Ovary (tissue), 9 donors: ENCODE results near the gene DAB1. TPM values are rescaled to one million over a fixed set of nuclear protein-coding genes. Genes with fewer than 3 reads are reported as not detected.

Experiments used
- DNase-seq, 5 donors: peaks; one replicate each; pipeline ENCODE4 v3.0.0-alpha.2; 2019 to 2020
- H3K27ac ChIP-seq, 2 donors: fragments of 200-600 bp; one replicate each; pipeline versions ENCODE4 v1.5.1 to v1.8.0; 2019 to 2022
- H3K27me3 ChIP-seq: fragments of 200-600 bp; one replicate; pipeline ENCODE4 v1.8.0; 2022
- H3K36me3 ChIP-seq: fragments of 200-600 bp; sonication (generic); one replicate; pipeline ENCODE4 v1.5.1; 2019
- H3K4me1 ChIP-seq: one replicate; pipeline ENCODE4 v1.8.1; 2013; ENCODE audit warnings: mild to moderate bottlenecking, moderate library complexity; ENCODE audit not compliant: insufficient read depth
- H3K4me3 ChIP-seq: fragments of 200-600 bp; sonication (generic); one replicate; pipeline ENCODE4 v1.5.1; 2017
- H3K9me3 ChIP-seq, 2 donors: fragments of 200-600 bp in 1 of 2; sonication (generic) in 1 of 2; one replicate each; pipeline versions ENCODE4 v1.5.1 to v1.8.1; 2013 to 2019; ENCODE audit warnings: mild to moderate bottlenecking in 1 of 2, moderate library complexity in 1 of 2
- CTCF ChIP-seq, 3 donors: fragments of 450-650 bp in 2 of 3; fragments of 200-600 bp in 1 of 3; IDR thresholded peaks; one replicate each; pipeline versions ENCODE4 v1.5.1 to v1.8.0; 2016 to 2022; ENCODE audit warnings: antibody characterized with exemption in 3 of 3, mild to moderate bottlenecking in 1 of 3
- EP300 ChIP-seq: sonication (generic); formaldehyde crosslinking; IDR thresholded peaks from one replicate; pipeline ENCODE4 v1.6.1; 2017; ENCODE audit warnings: antibody characterized with exemption
- POLR2A ChIP-seq: fragments of 450-650 bp; IDR thresholded peaks from one replicate; pipeline ENCODE4 v1.6.1; 2017; ENCODE audit warnings: antibody characterized with exemption, mild to moderate bottlenecking, moderate library complexity
- WGBS, 3 donors: extraction: QIAGEN DNeasy Blood & Tissue Kit in 1 of 3; methylation state at CpG; one replicate each; pipeline versions ENCODE4 v1.1.5 to v1.1.7; 2013 to 2017; 5-methylcytosine and 5-hydroxymethylcytosine counted together
- intact Hi-C, 4 donors: fragments of 100-400 bp; cut with DNase I; formaldehyde crosslinking; loops; one replicate each; pipeline versions ENCODE4 v1.11.0 to v1.15.1; 2022 to 2023
- polyA plus RNA-seq, 2 donors: library from polyadenylated mRNA; stranded (reverse); fragments of 200-250 nt in 1 of 2; fragments of 350-450 nt in 1 of 2; fragmentation: Illumina TruSeq in 1 of 2; extraction: RNeasy Lipid Tissue Mini Kit (QIAGEN cat#74804) in 1 of 2; gene quantifications; one replicate each; pipeline ENCODE4 v1.2.3, GENCODE V29; 2013 to 2014
- total RNA-seq, 7 donors: library from RNA; depleted of rRNA in 2 of 7; stranded (reverse); fragments of >200 nt in 2 of 7; fragmentation: NEBNext Ultra II Directional in 3 of 7; extraction: Animal tissue kit (Norgen Biotek cat#: 25700) in 3 of 7; gene quantifications; one replicate each; pipeline versions ENCODE4 v1.1.0 to v1.2.4, GENCODE V29; 2016 to 2023
- donor health status: DM: no; HTN: no; CAD: no; lungs with moderate emphysema.
- donor health status: DM: no; HTN: no; CAD: no.
- donor health status: Bipolar disorder and iron deficiency.
- donor health status: DM: yes; HTN: yes; CAD: no.
- donor health status: DM: no; HTN: no; CAD: no.
- donor health status: DM: yes; HTN: yes; CAD: no.

Gene DAB1
- total and polyA plus RNA-seq, 9 donors, result 0.22 to 5.5 (median 0.77) TPM

GRCh38 chr1:57015071-57015470, 408.8 kb downstream of the DAB1 start:
- no peak for DNase-seq
- Histone ChIP-seq H3K27ac (no peak overlapping the region), H3K4me3 (no peak overlapping the region), H3K9me3 (no peaks in the 10 kb centered on the region), H3K4me1 (no peaks in the 10 kb centered on the region), H3K27me3 (no peaks in the 10 kb centered on the region), H3K36me3 (no peaks in the 10 kb centered on the region)
- WGBS, 3 donors, result 89 to 95% (median 92%) methylated on average over 12 to 15 of the region's 15 CpGs
- TF ChIP-seq POLR2A, result no peak
- no peak for TF ChIP-seq CTCF (IDR thresholded peaks at IDR 0.05)
- TF ChIP-seq EP300, result no peak
- intact Hi-C loops, result no loop called here

- H3K36me3 ChIP-seq, result no peaks in the 10 kb centered on the region
- H3K27ac ChIP-seq, result no peak overlapping the region
- WGBS, 3 donors, result 30 to 52% (median 47%) methylated on average over 2 of the region's 2 CpGs
- H3K9me3 ChIP-seq, result no peaks in the 10 kb centered on the region
- no peaks in the 10 kb centered on the region for H3K4me1 ChIP-seq
- no peaks in the 10 kb centered on the region for H3K27me3 ChIP-seq
- no peak overlapping the region for H3K4me3 ChIP-seq
- TF ChIP-seq CTCF (IDR thresholded peaks at IDR 0.05), result no peak
- TF ChIP-seq EP300, result no peak
- no peak for TF ChIP-seq POLR2A
- no peak for DNase-seq
- intact Hi-C loops, result no loop called here
Measured at GRCh38 chr1:57013522-57013921, 410.3 kb downstream of the DAB1 start.

- Histone ChIP-seq H3K9me3 (no peaks in the 10 kb centered on the region), H3K27ac (no peak overlapping the region), H3K27me3 (no peaks in the 10 kb centered on the region), H3K4me1 (peaks cover 2% of the 10 kb centered on the region), H3K4me3 (no peak overlapping the region), H3K36me3 (no peaks in the 10 kb centered on the region)
- no peak for DNase-seq
- intact Hi-C loops, result no loop called here
- 90 to 93% (median 90%) methylated on average over 1 of the region's 1 CpG for WGBS, 3 donors
- no peak for TF ChIP-seq EP300
- TF ChIP-seq CTCF (IDR thresholded peaks at IDR 0.05), result no peak
- no peak for TF ChIP-seq POLR2A
Measured at GRCh38 chr1:57012315-57012714, 411.5 kb downstream of the DAB1 start.

DNA sequence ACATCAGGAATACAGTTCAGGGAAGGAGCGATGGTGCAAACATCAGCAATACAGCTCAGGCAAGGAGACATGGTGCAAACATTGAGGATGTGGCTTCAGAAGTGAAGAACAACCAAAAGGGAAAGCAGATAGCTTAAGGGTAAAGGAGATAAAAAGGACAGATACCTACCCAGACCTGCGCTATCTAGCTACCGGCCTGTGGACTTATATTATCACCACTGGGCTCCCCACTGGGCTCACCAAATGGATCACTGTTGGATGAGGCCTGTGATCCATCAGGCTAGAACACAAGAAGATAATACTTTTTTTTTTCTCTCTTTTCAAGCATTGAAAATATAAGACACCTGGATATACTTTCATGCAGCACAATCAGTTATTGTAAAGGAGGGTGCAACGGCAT, 413.3 kb downstream of the DAB1 start:
- no peaks in the 10 kb centered on the region for H3K36me3 ChIP-seq
- intact Hi-C loops, result no loop called here
- no peak for DNase-seq
- TF ChIP-seq POLR2A, result no peak
- no peak for TF ChIP-seq CTCF (IDR thresholded peaks at IDR 0.05)
- TF ChIP-seq EP300, result no peak
- no peak overlapping the region for H3K27ac ChIP-seq
- H3K27me3 ChIP-seq, result no peaks in the 10 kb centered on the region
- no peak overlapping the region for H3K4me3 ChIP-seq
- H3K9me3 ChIP-seq, result no peaks in the 10 kb centered on the region
- WGBS, 3 donors, result 92 to 95% (median 93%) methylated on average over 4 of the region's 4 CpGs
- peaks cover 2% of the 10 kb centered on the region for H3K4me1 ChIP-seq
